Measurements from ENCODE around the gene CHRNA5.

The CHRNA5 gene

GRCh38 chr15:78561490-78561889, 3.8 kb upstream of the CHRNA5 start:
- no peaks in the 10 kb centered on the region for H3K27me3 ChIP-seq
- H3K4me1 ChIP-seq, result peaks cover 0 to 16% (median 8%) of the 10 kb centered on the region in 4 donors
- H3K4me3 ChIP-seq, result no peak overlapping the region
- no peak for DNase-seq
- no peaks in the 10 kb centered on the region for H3K36me3 ChIP-seq
- H3K27ac ChIP-seq, result no peak overlapping the region
- no peak for TF ChIP-seq CTCF (IDR thresholded peaks at IDR 0.05)
- no peaks in the 10 kb centered on the region for H3K9me3 ChIP-seq
- intact Hi-C loops (cut with DNase I; ENCODE audit: low total_unique reads), result no loop called here

DNA sequence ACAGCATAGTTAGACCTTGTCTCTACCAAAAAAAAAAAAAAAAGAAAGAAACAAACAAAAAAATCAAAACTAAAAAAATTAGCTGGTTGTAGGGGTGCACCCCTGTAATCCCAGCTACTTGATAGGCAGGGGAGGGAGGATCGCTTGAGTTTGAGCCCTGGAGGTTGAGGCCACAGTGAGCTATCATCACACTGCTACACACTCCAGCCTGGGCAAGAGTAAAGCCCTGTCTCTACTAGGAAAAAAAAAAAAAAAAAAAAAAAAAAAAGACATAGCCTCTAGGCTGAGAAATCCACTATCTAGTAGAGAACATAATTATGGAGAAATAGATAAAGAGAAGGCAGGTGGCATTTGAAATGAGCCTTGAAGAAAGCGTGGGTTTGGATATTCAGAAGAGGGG, 2.2 kb upstream of the CHRNA5 start:
- H3K27ac ChIP-seq, result no peak overlapping the region
- intact Hi-C loops (cut with DNase I; ENCODE audit: low total_unique reads), result no loop called here
- H3K36me3 ChIP-seq, result no peaks in the 10 kb centered on the region
- TF ChIP-seq CTCF (IDR thresholded peaks at IDR 0.05), result no peak
- H3K4me3 ChIP-seq, result no peak overlapping the region
- H3K9me3 ChIP-seq, result no peaks in the 10 kb centered on the region
- peaks cover 0 to 19% (median 9%) of the 10 kb centered on the region in 4 donors for H3K4me1 ChIP-seq
- DNase-seq, result no peak
- peaks cover 0 to 6% of the 10 kb centered on the region in 2 donors for H3K27me3 ChIP-seq

DNA sequence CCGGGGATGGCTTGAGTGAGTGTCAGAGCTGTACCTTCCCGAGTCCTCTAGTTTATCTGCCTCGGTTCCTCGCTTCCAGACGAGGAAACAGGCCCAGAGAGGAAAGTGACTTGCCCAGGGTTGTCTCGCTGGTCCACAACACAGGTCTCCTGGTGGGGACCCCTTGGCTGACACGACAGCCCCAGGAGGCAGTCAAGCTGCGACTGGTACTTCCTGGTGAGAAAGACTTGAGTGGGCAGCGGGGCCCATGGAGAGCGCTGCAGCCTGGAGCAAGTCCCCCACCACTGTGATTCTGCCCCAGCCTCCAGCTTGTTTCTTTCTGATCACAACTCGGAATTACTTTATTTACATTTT, 600 bp upstream of the CHRNA5 start:
- H3K27me3 ChIP-seq, result peaks cover 0 to 12% of the 10 kb centered on the region in 2 donors
- H3K9me3 ChIP-seq, result no peaks in the 10 kb centered on the region
- DNase-seq, result no peak
- intact Hi-C loops (cut with DNase I; ENCODE audit: low total_unique reads), result no loop called here
- no peaks in the 10 kb centered on the region for H3K36me3 ChIP-seq
- TF ChIP-seq CTCF (IDR thresholded peaks at IDR 0.05), result no peak
- peak overlapping the region; percentile 52 to 65 for H3K4me3 ChIP-seq
- no peak overlapping the region for H3K27ac ChIP-seq
- peaks cover 0 to 19% (median 9%) of the 10 kb centered on the region in 4 donors for H3K4me1 ChIP-seq

DNA sequence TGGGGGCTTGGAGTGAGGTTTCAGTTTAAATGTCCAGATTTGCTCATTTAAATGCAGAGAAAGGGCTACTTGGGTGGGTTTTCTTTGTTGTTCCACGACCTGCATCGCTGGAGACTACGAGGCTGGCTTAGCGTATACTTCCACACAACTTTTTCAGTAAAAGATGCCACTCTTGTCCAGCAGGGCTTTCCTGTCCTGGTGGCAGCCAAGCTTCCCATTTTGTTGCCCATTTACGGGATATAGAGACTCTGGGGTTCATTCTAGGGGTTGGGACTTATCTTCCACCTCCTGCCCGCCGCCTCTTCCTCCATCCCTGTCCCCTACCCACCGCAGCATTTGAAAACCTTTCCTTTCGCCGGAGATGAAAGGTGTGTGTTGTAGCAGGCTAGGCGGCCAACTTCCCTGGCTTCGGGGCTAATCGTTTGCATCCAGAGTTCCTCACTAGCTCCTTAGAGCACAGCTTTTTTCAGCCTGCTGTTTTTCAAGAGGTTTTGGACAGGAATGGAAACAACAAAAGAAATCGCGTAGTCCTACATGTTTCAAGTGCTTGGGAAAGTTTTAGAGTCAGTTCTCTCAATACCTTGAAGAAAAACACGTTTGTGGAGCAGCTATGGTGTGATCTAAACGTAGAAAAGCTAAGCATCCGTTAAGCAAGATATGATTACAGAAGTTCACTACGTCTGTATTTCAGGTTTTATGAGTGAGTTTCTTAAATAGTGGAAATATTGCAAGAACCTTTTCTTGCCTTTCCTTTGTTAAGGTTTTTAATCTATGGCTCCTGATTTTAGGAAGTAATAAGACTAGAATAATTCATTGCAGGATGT, 843 bp downstream of the CHRNA5 start:
- peak overlapping the region; percentile 52 to 65 for H3K4me3 ChIP-seq
- intact Hi-C loops (cut with DNase I; ENCODE audit: low total_unique reads), result no loop called here
- H3K27me3 ChIP-seq, result peaks cover 0 to 20% of the 10 kb centered on the region in 2 donors
- no peak for DNase-seq
- no peaks in the 10 kb centered on the region for H3K9me3 ChIP-seq
- peaks cover 0 to 19% (median 9%) of the 10 kb centered on the region in 4 donors for H3K4me1 ChIP-seq
- no peak overlapping the region for H3K27ac ChIP-seq
- no peaks in the 10 kb centered on the region for H3K36me3 ChIP-seq
- peak in 1 of 2 experiments; percentile 4 for TF ChIP-seq CTCF (IDR thresholded peaks at IDR 0.05)

GRCh38 chr15:78567531-78567930, 2.2 kb downstream of the CHRNA5 start:
- H3K27ac ChIP-seq, result no peak overlapping the region
- no peak for DNase-seq
- H3K36me3 ChIP-seq, result no peaks in the 10 kb centered on the region

More at GRCh38 chr15:78567531-78567930, 2.2 kb downstream of the CHRNA5 start:
- no peaks in the 10 kb centered on the region for H3K9me3 ChIP-seq
- peaks cover 0 to 19% (median 9%) of the 10 kb centered on the region in 4 donors for H3K4me1 ChIP-seq
- no peak overlapping the region for H3K4me3 ChIP-seq
- no peak for TF ChIP-seq CTCF (IDR thresholded peaks at IDR 0.05)
- intact Hi-C loops (cut with DNase I; ENCODE audit: low total_unique reads), result no loop called here
- peaks cover 0 to 21% of the 10 kb centered on the region in 2 donors for H3K27me3 ChIP-seq
